HG02763 (cell line): ENCODE measurements around the gene MCEMP1.

Experiments
- ATAC-seq: cut with Tn5 transposase; IDR thresholded peaks from one replicate; pipeline ENCODE4 v1.9.1; 2021; ENCODE audit warnings: mild to moderate bottlenecking, moderate library complexity; ENCODE audit not compliant: unreplicated experiment

The MCEMP1 gene

GRCh38 chr19:7676854-7677253 is at the start of gene MCEMP1:
Gene MCEMP1, plus strand, starts transcription at chr19:7677090. Its CDS starts 31 bp downstream, at chr19:7677121.
- ATAC-seq, result no peak

GRCh38 chr19:7627166-7627565 is 49.7 kb upstream of the MCEMP1 start:
- ATAC-seq, result no peak

GRCh38 chr19:7628589-7629311 is 48.1 kb upstream of the MCEMP1 start:
- no peak for ATAC-seq

GRCh38 chr19:7629347-7630054 is 47.4 kb upstream of the MCEMP1 start, which contains the start of the genes PET100 and XAB2:
Gene PET100, plus strand, starts transcription at chr19:7629793. Its CDS starts 41 bp downstream, at chr19:7629834.
Gene XAB2, minus strand, starts transcription at chr19:7629545. Its CDS starts 18 bp downstream, at chr19:7629527.
- ATAC-seq, result peak; percentile 95

GRCh38 chr19:7631577-7631976 is 45.3 kb upstream of the MCEMP1 start:
- ATAC-seq, result no peak

GRCh38 chr19:7632340-7633203 is 44.3 kb upstream of the MCEMP1 start:
- ATAC-seq, result no peak

- no peak for ATAC-seq
These were observed 43.2 kb upstream of the MCEMP1 start, which contains the start of gene PCP2 for GRCh38 chr19:7633698-7634097. Gene PCP2, minus strand, starts transcription at chr19:7633719. Its CDS starts 262 bp downstream, at chr19:7633457.

- ATAC-seq, result no peak
These were observed 41.2 kb upstream of the MCEMP1 start for GRCh38 chr19:7635670-7636069.

GRCh38 chr19:7636317-7636690 is 40.6 kb upstream of the MCEMP1 start:
- ATAC-seq, result no peak

GRCh38 chr19:7636691-7637373 is 40.1 kb upstream of the MCEMP1 start, which contains the start of gene STXBP2:
Gene STXBP2, plus strand, starts transcription at chr19:7637110. Its CDS starts 40 bp downstream, at chr19:7637150.
- peak; percentile 71 for ATAC-seq

- peak; percentile 12 for ATAC-seq
These were observed 39.3 kb upstream of the MCEMP1 start for GRCh38 chr19:7637374-7638256.

GRCh38 chr19:7638802-7639465 is 38.0 kb upstream of the MCEMP1 start:
- ATAC-seq, result no peak

GRCh38 chr19:7639863-7640348 is 37.0 kb upstream of the MCEMP1 start:
- no peak for ATAC-seq

- ATAC-seq, result no peak
These were observed 36.1 kb upstream of the MCEMP1 start for GRCh38 chr19:7640803-7641202.

- no peak for ATAC-seq
These were observed 35.3 kb upstream of the MCEMP1 start for GRCh38 chr19:7641290-7642276.

GRCh38 chr19:7642295-7643030 is 34.4 kb upstream of the MCEMP1 start:
- no peak for ATAC-seq

- no peak for ATAC-seq
These were observed 33.9 kb upstream of the MCEMP1 start for GRCh38 chr19:7643031-7643415.
